Trophoblast cell (in vitro differentiated cells and primary cell): Measurements from ENCODE around the gene LRFN2.

Experiments used
- DNase-seq, 2 donors: peaks; one replicate each; pipeline ENCODE4 v3.0.0-alpha.2; 2016
- H2AFZ ChIP-seq: 2 replicates; pipeline ENCODE4 v1.6.1; 2013; ENCODE audit warnings: low read length, moderate library complexity, mild to moderate bottlenecking; ENCODE audit not compliant: insufficient read depth, poor library complexity
- H2AK5ac ChIP-seq: 2 replicates; pipeline ENCODE4 v1.6.1; 2013; ENCODE audit warnings: mild to moderate bottlenecking, low read length
- H2BK120ac ChIP-seq: 2 replicates; pipeline ENCODE4 v1.6.1; 2013; ENCODE audit warnings: low read length, mild to moderate bottlenecking, moderate library complexity; ENCODE audit not compliant: insufficient read depth, poor library complexity
- H2BK12ac ChIP-seq: 2 replicates; pipeline ENCODE4 v1.6.1; 2013; ENCODE audit warnings: mild to moderate bottlenecking, low read length, moderate library complexity
- H2BK5ac ChIP-seq: 2 replicates; pipeline ENCODE4 v1.6.1; 2013; ENCODE audit warnings: low read length, low read depth, moderate library complexity, mild to moderate bottlenecking; ENCODE audit not compliant: poor library complexity
- H3K14ac ChIP-seq: 2 replicates; pipeline ENCODE4 v1.6.1; 2013; ENCODE audit warnings: mild to moderate bottlenecking, low read length
- H3K18ac ChIP-seq: 2 replicates; pipeline ENCODE4 v1.6.1; 2013; ENCODE audit warnings: mild to moderate bottlenecking, low read length
- H3K23ac ChIP-seq: 2 replicates; pipeline ENCODE4 v1.6.1; 2013; ENCODE audit warnings: low read length
- H3K27ac ChIP-seq: 2 replicates; pipeline ENCODE4 v1.5.1; 2013; ENCODE audit warnings: low read depth, mild to moderate bottlenecking, inconsistent platforms, low read length, moderate library complexity
- H3K27me3 ChIP-seq: 2 replicates; pipeline ENCODE4 v1.6.1; 2013; ENCODE audit warnings: inconsistent platforms, mild to moderate bottlenecking, low read length, moderate library complexity; ENCODE audit not compliant: insufficient read depth
- H3K36me3 ChIP-seq, 2 experiments: 1 replicate in 1 of 2; 2 replicates in 1 of 2; pipeline ENCODE4 v1.6.1; 2013; ENCODE audit warnings: low read length in 2 of 2, mild to moderate bottlenecking in 2 of 2, moderate library complexity in 1 of 2; ENCODE audit not compliant: insufficient read depth in 2 of 2, control insufficient read depth in 1 of 2
- H3K4ac ChIP-seq: 2 replicates; pipeline ENCODE4 v1.6.1; 2013; ENCODE audit warnings: low read depth, mild to moderate bottlenecking, low read length, moderate library complexity
- H3K4me1 ChIP-seq, 2 experiments: 1 replicate in 1 of 2; 2 replicates in 1 of 2; pipeline ENCODE4 v1.6.1; 2013; ENCODE audit warnings: low read length in 2 of 2, mild to moderate bottlenecking in 2 of 2, moderate library complexity in 1 of 2; ENCODE audit not compliant: insufficient read depth in 2 of 2, control insufficient read depth in 1 of 2
- H3K4me2 ChIP-seq: 2 replicates; pipeline ENCODE4 v1.6.1; 2013; ENCODE audit warnings: inconsistent platforms, mild to moderate bottlenecking, low read length, moderate library complexity
- H3K4me3 ChIP-seq: 2 replicates; pipeline ENCODE4 v1.5.1; 2013; ENCODE audit warnings: mild to moderate bottlenecking, low read depth, low read length, inconsistent platforms
- H3K79me1 ChIP-seq: one replicate; pipeline ENCODE4 v1.6.1; 2013; ENCODE audit warnings: low read length
- H3K79me2 ChIP-seq: 2 replicates; pipeline ENCODE4 v1.6.1; 2013; ENCODE audit warnings: low read length, mild to moderate bottlenecking; ENCODE audit not compliant: control insufficient read depth, insufficient read depth, poor library complexity
- H3K9ac ChIP-seq: 2 replicates; pipeline ENCODE4 v1.6.1; 2013; ENCODE audit warnings: mild to moderate bottlenecking, low read length
- H3K9me3 ChIP-seq: 2 replicates; pipeline ENCODE4 v1.6.1; 2013; ENCODE audit warnings: low read depth, mild to moderate bottlenecking, control low read depth, inconsistent platforms, low read length; ENCODE audit not compliant: insufficient read depth
- H4K12ac ChIP-seq: 2 replicates; pipeline ENCODE4 v1.6.1; 2013; ENCODE audit warnings: low read depth, mild to moderate bottlenecking, low read length, moderate library complexity
- H4K8ac ChIP-seq: 2 replicates; pipeline ENCODE4 v1.6.1; 2013; ENCODE audit warnings: low read depth, mild to moderate bottlenecking, low read length, moderate library complexity
- H4K91ac ChIP-seq: one replicate; pipeline ENCODE4 v1.6.1; 2013; ENCODE audit warnings: low read depth, mild to moderate bottlenecking, low read length, moderate library complexity
- WGBS: extraction: QIAGEN DNeasy Blood & Tissue Kit; methylation state at CpG from one replicate; pipeline ENCODE4 v1.1.7; 2013; ENCODE audit warnings: missing lambda C conversion rate; ENCODE audit not compliant: insufficient read length, insufficient coverage; ENCODE audit errors: extremely low coverage; 5-methylcytosine and 5-hydroxymethylcytosine counted together

Gene LRFN2

DNA sequence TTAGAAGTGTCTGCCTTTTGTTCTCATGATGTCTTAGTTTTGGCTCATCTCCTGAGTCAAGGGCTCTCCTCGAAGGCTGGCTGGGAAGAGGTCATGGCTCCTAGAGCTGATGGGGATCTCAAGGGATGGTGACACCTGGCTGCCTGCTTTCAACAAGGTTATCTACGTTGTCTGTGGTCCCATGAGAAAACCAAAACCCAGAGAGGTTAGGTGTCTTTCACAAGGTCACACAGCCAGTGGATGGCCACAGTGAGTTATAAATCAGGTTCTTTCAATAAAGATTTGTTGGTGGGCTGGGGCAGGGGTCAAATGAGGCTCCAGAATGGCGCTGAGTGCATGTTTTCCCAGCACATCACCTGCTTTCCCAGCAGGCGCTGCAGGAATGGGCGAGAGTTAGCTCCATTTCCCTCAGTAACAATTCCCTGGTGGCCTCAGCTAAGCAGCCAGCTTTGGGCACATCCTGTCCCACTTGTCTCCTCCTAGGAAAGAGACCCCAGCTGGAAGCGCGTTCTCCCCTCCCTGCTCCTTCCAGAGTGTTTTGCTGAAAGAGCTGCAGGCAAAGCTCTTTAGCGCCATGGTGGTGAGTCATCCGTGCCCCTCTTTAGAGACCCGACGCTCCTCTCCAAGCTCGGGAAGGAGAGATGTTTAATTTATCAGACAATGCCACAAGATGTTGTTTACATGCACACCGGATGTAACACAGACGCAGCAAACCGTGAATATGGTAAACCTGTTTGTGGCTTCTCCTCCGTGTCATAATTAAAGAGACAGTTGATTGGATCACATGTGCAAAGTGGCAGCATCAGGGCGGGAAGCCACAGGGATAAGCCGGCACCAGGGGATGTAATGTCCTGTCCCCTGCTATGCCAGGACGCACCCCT, 109.7 kb downstream of the LRFN2 start:
- H2BK120ac ChIP-seq: no peak overlapping the region
- no peaks in the 10 kb centered on the region for H3K79me2 ChIP-seq
- no peak for DNase-seq
- H3K4me1 ChIP-seq: peaks cover 0 to 7% of the 10 kb centered on the region in 2 experiments
- no peak overlapping the region for H4K91ac ChIP-seq
- no peak overlapping the region for H3K18ac ChIP-seq
- H3K9me3 ChIP-seq: no peaks in the 10 kb centered on the region
- no peak overlapping the region for H2AFZ ChIP-seq
- no peak overlapping the region for H2BK5ac ChIP-seq
- no peak overlapping the region for H3K27ac ChIP-seq
- H3K36me3 ChIP-seq: no peaks in the 10 kb centered on the region
- H3K79me1 ChIP-seq: no peaks in the 10 kb centered on the region
- H3K4me3 ChIP-seq: no peak overlapping the region
- no peak overlapping the region for H3K4me2 ChIP-seq
- no peak overlapping the region for H3K23ac ChIP-seq
- H3K14ac ChIP-seq: no peak overlapping the region
- no peak overlapping the region for H3K9ac ChIP-seq
- H4K12ac ChIP-seq: no peak overlapping the region
- no peaks in the 10 kb centered on the region for H3K27me3 ChIP-seq
- no peak overlapping the region for H2AK5ac ChIP-seq
- no peak overlapping the region for H4K8ac ChIP-seq
- no peak overlapping the region for H2BK12ac ChIP-seq
- WGBS: no CpG with 5 or more reads among the region's 19 CpGs
- no peak overlapping the region for H3K4ac ChIP-seq

GRCh38 chr6:40476673-40477072, 110.5 kb downstream of the LRFN2 start:
- Histone ChIP-seq H3K9ac (no peak overlapping the region), H3K4me1 (peaks cover 0 to 7% of the 10 kb centered on the region in 2 experiments), H3K18ac (no peak overlapping the region), H3K14ac (no peak overlapping the region), H3K4me2 (no peak overlapping the region), H2AFZ (no peak overlapping the region), H2BK120ac (no peak overlapping the region), H3K27ac (no peak overlapping the region), H2BK5ac (no peak overlapping the region), H4K12ac (no peak overlapping the region), H3K36me3 (no peaks in the 10 kb centered on the region), H4K8ac (no peak overlapping the region), H3K79me1 (no peaks in the 10 kb centered on the region), H3K9me3 (no peaks in the 10 kb centered on the region), H3K23ac (no peak overlapping the region), H3K4me3 (no peak overlapping the region), H2BK12ac (no peak overlapping the region), H2AK5ac (no peak overlapping the region), H3K4ac (no peak overlapping the region), H3K27me3 (no peaks in the 10 kb centered on the region), H4K91ac (no peak overlapping the region), H3K79me2 (no peaks in the 10 kb centered on the region)
- WGBS: no CpG with 5 or more reads among the region's 6 CpGs
- no peak for DNase-seq

GRCh38 chr6:40474937-40475336, 112.2 kb downstream of the LRFN2 start:
- H3K27me3 ChIP-seq: no peaks in the 10 kb centered on the region
- H2AFZ ChIP-seq: no peak overlapping the region
- no peak overlapping the region for H4K8ac ChIP-seq
- no peak overlapping the region for H3K4me2 ChIP-seq
- H3K9me3 ChIP-seq: no peaks in the 10 kb centered on the region
- peaks cover 0 to 7% of the 10 kb centered on the region in 2 experiments for H3K4me1 ChIP-seq
- no peak overlapping the region for H3K14ac ChIP-seq
- no CpG with 5 or more reads among the region's 3 CpGs for WGBS
- no peak overlapping the region for H2BK120ac ChIP-seq
- H3K9ac ChIP-seq: no peak overlapping the region
- H2AK5ac ChIP-seq: no peak overlapping the region
- H3K27ac ChIP-seq: no peak overlapping the region
- H3K79me2 ChIP-seq: no peaks in the 10 kb centered on the region
- no peak overlapping the region for H4K91ac ChIP-seq
- H3K23ac ChIP-seq: no peak overlapping the region
- no peak overlapping the region for H3K18ac ChIP-seq
- no peak overlapping the region for H3K4ac ChIP-seq
- no peak for DNase-seq
- no peaks in the 10 kb centered on the region for H3K79me1 ChIP-seq
- no peak overlapping the region for H2BK12ac ChIP-seq
- H3K4me3 ChIP-seq: no peak overlapping the region
- H2BK5ac ChIP-seq: no peak overlapping the region
- H3K36me3 ChIP-seq: no peaks in the 10 kb centered on the region
- no peak overlapping the region for H4K12ac ChIP-seq

DNA sequence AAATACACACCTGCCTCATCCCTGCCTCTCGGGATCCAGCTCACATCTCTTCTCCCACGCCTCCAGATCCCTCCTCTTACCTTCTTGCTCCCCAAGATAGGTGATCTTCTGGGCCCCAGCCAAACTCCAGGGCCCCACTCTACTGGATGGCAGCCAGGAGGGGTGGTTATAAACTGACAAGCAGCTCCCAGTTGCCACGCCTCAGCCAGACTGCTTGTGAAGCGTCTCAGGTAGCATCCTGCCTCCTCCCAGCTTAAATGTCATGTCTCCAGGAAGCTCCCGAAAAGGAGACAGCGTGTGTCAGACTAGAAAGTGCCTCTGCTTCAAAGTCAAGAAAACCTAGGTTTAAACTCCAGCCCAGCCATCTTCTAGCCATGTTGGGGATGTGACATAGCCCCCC, 114.1 kb downstream of the LRFN2 start:
- Histone ChIP-seq H4K12ac (no peak overlapping the region), H3K9ac (no peak overlapping the region), H3K36me3 (no peaks in the 10 kb centered on the region), H4K8ac (no peak overlapping the region), H2BK12ac (no peak overlapping the region), H2AK5ac (no peak overlapping the region), H2BK120ac (no peak overlapping the region), H3K79me1 (no peaks in the 10 kb centered on the region), H3K79me2 (no peaks in the 10 kb centered on the region), H3K4ac (no peak overlapping the region), H3K4me1 (peaks cover 0 to 7% of the 10 kb centered on the region in 2 experiments), H3K14ac (no peak overlapping the region), H2AFZ (no peak overlapping the region), H3K9me3 (no peaks in the 10 kb centered on the region), H3K23ac (no peak overlapping the region), H4K91ac (no peak overlapping the region), H3K27me3 (no peaks in the 10 kb centered on the region), H3K27ac (no peak overlapping the region), H3K4me3 (no peak overlapping the region), H2BK5ac (no peak overlapping the region), H3K18ac (no peak overlapping the region), H3K4me2 (no peak overlapping the region)
- no peak for DNase-seq
- no CpG with 5 or more reads among the region's 6 CpGs for WGBS
